Keratinocyte (primary cell): ENCODE measurements around the gene PIP4K2A. TPM values are rescaled to one million over a fixed set of nuclear protein-coding genes. Genes with fewer than 3 reads are reported as not detected.

ENCODE experiments used
- DNase-seq: peaks from one replicate; pipeline ENCODE4 v3.0.0-alpha.2; 2011; ENCODE audit warnings: low read depth, missing footprints, low spot score
- FAIRE-seq: peaks from 2 replicates; lab custom pipeline; 2011; peaks lifted over from hg19 to GRCh38; lab: Jason Lieb, UNC
- H2AFZ ChIP-seq: 2 replicates; pipeline ENCODE4 v1.6.0; 2012; ENCODE audit warnings: low read length, control low read depth, inconsistent platforms; ENCODE audit not compliant: control insufficient read depth
- H3K27ac ChIP-seq: 2 replicates; pipeline ENCODE4 v1.5.1; 2011; ENCODE audit warnings: low read length; ENCODE audit not compliant: control insufficient read depth, insufficient read depth
- H3K27me3 ChIP-seq: 3 replicates; pipeline ENCODE4 v1.6.0; 2011; ENCODE audit warnings: low read length; ENCODE audit not compliant: control insufficient read depth, insufficient read depth; ENCODE audit errors: extremely low read depth
- H3K36me3 ChIP-seq, 2 experiments: 2 replicates in 1 of 2; 3 replicates in 1 of 2; pipeline ENCODE4 v1.5.1; 2011; ENCODE audit warnings: low read length in 2 of 2, mild to moderate bottlenecking in 1 of 2; ENCODE audit not compliant: control insufficient read depth in 2 of 2, insufficient read depth in 2 of 2; ENCODE audit errors: extremely low read depth in 1 of 2
- H3K4me1 ChIP-seq: 3 replicates; pipeline ENCODE4 v1.5.1; 2011; ENCODE audit warnings: low read length; ENCODE audit not compliant: control insufficient read depth, insufficient read depth; ENCODE audit errors: extremely low read depth
- H3K4me2 ChIP-seq: 3 replicates; pipeline ENCODE4 v1.6.0; 2011; ENCODE audit warnings: low read depth, low read length; ENCODE audit not compliant: control insufficient read depth, insufficient read depth; ENCODE audit errors: extremely low read depth
- H3K4me3 ChIP-seq, 3 experiments: fragments of 200-600 bp in 1 of 3; sonication (generic) in 1 of 3; 2 replicates in 2 of 3; 3 replicates in 1 of 3; pipeline ENCODE4 v1.5.1; 2011 to 2016; ENCODE audit warnings: low read length in 3 of 3, mild to moderate bottlenecking in 3 of 3, control low read depth in 2 of 3, inconsistent platforms in 1 of 3, low read depth in 1 of 3, mixed read lengths in 1 of 3, mixed run types in 1 of 3, moderate library complexity in 1 of 3; ENCODE audit not compliant: control insufficient read depth in 2 of 3, insufficient read depth in 2 of 3; ENCODE audit errors: extremely low read depth in 1 of 3
- H3K79me2 ChIP-seq: 2 replicates; pipeline ENCODE4 v1.6.0; 2012; ENCODE audit warnings: low read length; ENCODE audit not compliant: control insufficient read depth, insufficient read depth
- H3K9ac ChIP-seq: 3 replicates; pipeline ENCODE4 v1.6.0; 2011; ENCODE audit warnings: low read length; ENCODE audit not compliant: control insufficient read depth, insufficient read depth; ENCODE audit errors: extremely low read depth
- H3K9me1 ChIP-seq: 3 replicates; pipeline ENCODE4 v1.6.0; 2011; ENCODE audit warnings: low read length; ENCODE audit not compliant: control insufficient read depth, insufficient read depth; ENCODE audit errors: extremely low read depth
- H3K9me3 ChIP-seq: 2 replicates; pipeline ENCODE4 v1.5.1; 2012; ENCODE audit warnings: low read depth, low read length; ENCODE audit not compliant: control insufficient read depth
- H4K20me1 ChIP-seq: 3 replicates; pipeline ENCODE4 v1.6.0; 2011; ENCODE audit warnings: low read length; ENCODE audit not compliant: control insufficient read depth, insufficient read depth; ENCODE audit errors: extremely low read depth
- EZH2 ChIP-seq: IDR thresholded peaks from one replicate; pipeline ENCODE4 v1.6.1; 2012; ENCODE audit warnings: inconsistent platforms, mild to moderate bottlenecking, low read length, moderate library complexity
- dilution Hi-C: fragments of 300-500 bp; cut with MboI; formaldehyde crosslinking; loops from one replicate; pipeline ENCODE4 v1.7.0; 2020; ENCODE audit warnings: low sequenced_read_pairs; ENCODE audit not compliant: extremely low pct_ligation_motif_present
- polyA plus RNA-seq, 5 experiments: library from polyadenylated mRNA; depleted of rRNA in 3 of 5; stranded (reverse) in 3 of 5; stranded (forward) in 1 of 5; unstranded in 1 of 5; fragments of >200 nt; gene quantifications; 1 replicate in 1 of 5; 2 replicates in 3 of 5; 3 replicates in 1 of 5; pipeline versions ENCODE4 v1.2.1 to v1.2.3, GENCODE V29; 2011 to 2012; ENCODE audit warnings: missing spikeins in 2 of 5, low read depth in 1 of 5, low replicate concordance in 1 of 5
- TF ChIP-seq, protein P1 (sequence below), 3 experiments: IDR thresholded peaks in 1 of 3; conservative IDR thresholded peaks in 1 of 3; optimal IDR thresholded peaks in 1 of 3; 2 replicates in 2 of 3; 3 replicates in 1 of 3; pipeline versions ENCODE3 to v1.5.1; 2011; ENCODE audit warnings: low read length in 3 of 3, mild to moderate bottlenecking in 3 of 3, moderate library complexity in 2 of 3, control low read depth in 1 of 3, inconsistent platforms in 1 of 3; ENCODE audit not compliant: insufficient read depth in 2 of 3; ENCODE audit errors: extremely low read depth in 1 of 3

The PIP4K2A gene
- polyA plus RNA-seq, 1 donor (not counting 4 experiments of a cell fraction or from before 2014, with no cell fraction given), result 15.5 TPM

- no peak for FAIRE-seq
- Histone ChIP-seq H3K9me3 (no peaks in the 10 kb centered on the region), H3K9me1 (no peaks in the 10 kb centered on the region), H3K27me3 (no peaks in the 10 kb centered on the region), H3K27ac (no peak overlapping the region), H3K4me3 (no peak overlapping the region), H3K4me1 (no peaks in the 10 kb centered on the region), H4K20me1 (no peaks in the 10 kb centered on the region), H3K36me3 (peaks cover 0 to 4% of the 10 kb centered on the region in 2 experiments), H2AFZ (no peak overlapping the region), H3K79me2 (no peaks in the 10 kb centered on the region), H3K4me2 (no peak overlapping the region), H3K9ac (no peak overlapping the region)
- no peak for DNase-seq
- TF ChIP-seq EZH2, result no peak
- TF ChIP-seq, protein P1, sequence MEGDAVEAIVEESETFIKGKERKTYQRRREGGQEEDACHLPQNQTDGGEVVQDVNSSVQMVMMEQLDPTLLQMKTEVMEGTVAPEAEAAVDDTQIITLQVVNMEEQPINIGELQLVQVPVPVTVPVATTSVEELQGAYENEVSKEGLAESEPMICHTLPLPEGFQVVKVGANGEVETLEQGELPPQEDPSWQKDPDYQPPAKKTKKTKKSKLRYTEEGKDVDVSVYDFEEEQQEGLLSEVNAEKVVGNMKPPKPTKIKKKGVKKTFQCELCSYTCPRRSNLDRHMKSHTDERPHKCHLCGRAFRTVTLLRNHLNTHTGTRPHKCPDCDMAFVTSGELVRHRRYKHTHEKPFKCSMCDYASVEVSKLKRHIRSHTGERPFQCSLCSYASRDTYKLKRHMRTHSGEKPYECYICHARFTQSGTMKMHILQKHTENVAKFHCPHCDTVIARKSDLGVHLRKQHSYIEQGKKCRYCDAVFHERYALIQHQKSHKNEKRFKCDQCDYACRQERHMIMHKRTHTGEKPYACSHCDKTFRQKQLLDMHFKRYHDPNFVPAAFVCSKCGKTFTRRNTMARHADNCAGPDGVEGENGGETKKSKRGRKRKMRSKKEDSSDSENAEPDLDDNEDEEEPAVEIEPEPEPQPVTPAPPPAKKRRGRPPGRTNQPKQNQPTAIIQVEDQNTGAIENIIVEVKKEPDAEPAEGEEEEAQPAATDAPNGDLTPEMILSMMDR (optimal IDR thresholded peaks at IDR 0.05 in 1 of 3, IDR thresholded peaks at IDR 0.05 in 1 of 3, conservative IDR thresholded peaks at IDR 0.05 in 1 of 3; ENCODE audit: extremely low read depth in 1 of 3, insufficient read depth in 2 of 3, low read length in 3 of 3), result no peak
- dilution Hi-C loops, result no loop called here
Observed at GRCh38 chr10:22553452-22553995, 160.9 kb downstream of the PIP4K2A start.

DNA sequence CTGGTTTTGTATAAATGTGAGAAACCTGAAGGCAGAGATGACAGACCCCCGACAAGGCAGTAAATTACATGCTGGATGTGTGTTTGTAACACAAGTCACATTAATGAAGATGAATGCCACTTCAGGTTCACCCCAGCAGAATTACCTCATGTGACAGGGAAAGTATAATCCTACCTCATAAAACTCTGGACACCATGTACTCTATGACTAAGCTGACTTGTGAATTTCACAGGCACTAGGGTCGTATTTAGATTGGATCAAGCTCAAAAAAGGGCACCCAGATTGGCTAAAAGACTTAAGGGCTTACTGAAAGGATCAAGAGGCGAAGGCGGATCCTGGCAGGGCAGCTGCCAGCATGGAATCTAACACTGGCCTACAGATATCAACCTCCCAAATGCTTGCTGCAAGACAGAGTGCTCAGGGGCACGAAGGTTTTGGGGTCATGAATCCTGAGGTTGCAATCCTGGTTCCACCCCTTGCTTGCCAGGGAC lies 161.4 kb downstream of the PIP4K2A start:
- Histone ChIP-seq H3K9ac (no peak overlapping the region), H3K27ac (no peak overlapping the region), H3K79me2 (no peaks in the 10 kb centered on the region), H3K9me1 (no peaks in the 10 kb centered on the region), H3K4me2 (no peak overlapping the region), H4K20me1 (no peaks in the 10 kb centered on the region), H2AFZ (no peak overlapping the region), H3K36me3 (peaks cover 0 to 4% of the 10 kb centered on the region in 2 experiments), H3K4me3 (no peak overlapping the region), H3K9me3 (no peaks in the 10 kb centered on the region), H3K27me3 (no peaks in the 10 kb centered on the region), H3K4me1 (no peaks in the 10 kb centered on the region)
- no peak for FAIRE-seq
- dilution Hi-C loops, result no loop called here
- TF ChIP-seq, protein P1 (optimal IDR thresholded peaks at IDR 0.05 in 1 of 3, IDR thresholded peaks at IDR 0.05 in 1 of 3, conservative IDR thresholded peaks at IDR 0.05 in 1 of 3; ENCODE audit: extremely low read depth in 1 of 3, insufficient read depth in 2 of 3, low read length in 3 of 3), result no peak
- TF ChIP-seq EZH2, result no peak
- DNase-seq, result no peak
